Nucleus accumbens (tissue), 56 donors: ENCODE results near the gene MDK.
A peak's percentile ranks its signal among the peaks of the same experiment; 100 is the strongest.

Source experiments
- DNase-seq, 56 donors: peaks; one replicate each; lab custom pipeline; 2025; lab: John Stamatoyannopoulos, UW

The MDK gene

DNA sequence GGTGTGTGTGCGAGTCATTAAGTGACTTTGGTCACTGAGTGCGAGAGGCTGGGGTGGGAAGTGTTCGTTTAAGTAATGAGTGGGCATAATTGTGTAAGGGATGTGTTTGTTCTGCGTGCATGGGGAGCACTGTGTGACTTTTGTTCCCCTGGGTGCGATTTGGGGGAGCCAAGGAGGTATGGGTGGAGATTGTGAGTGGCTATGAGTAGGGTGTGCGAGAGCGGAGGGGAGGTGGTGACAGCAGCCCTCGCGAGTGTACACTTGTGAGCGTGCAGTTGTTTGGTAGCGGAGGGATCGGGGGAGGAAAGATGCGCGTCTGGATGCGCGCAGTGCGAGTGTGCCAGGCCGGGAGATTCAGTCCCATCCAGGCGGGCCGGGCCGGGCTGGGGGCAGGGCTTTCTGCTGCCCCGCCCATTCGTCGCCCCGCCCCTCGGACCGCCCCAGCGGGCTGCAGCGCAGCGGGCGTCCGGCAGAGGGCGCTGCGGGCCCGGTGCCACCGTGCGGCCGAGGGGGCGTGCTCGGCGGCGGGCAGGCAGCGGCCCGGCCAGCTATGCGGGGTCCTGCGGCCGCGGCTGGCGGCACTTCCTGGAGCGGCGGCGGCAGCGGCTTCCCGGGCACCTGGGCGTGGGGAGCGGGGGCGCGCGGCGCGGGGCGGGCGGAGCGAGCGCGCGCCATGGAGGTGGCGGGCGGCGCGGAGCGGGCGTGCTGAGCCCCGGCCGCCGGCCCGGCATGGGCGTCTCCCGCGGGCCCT is 34.4 kb upstream of the MDK start, which contains the start of gene DGKZ:
Gene DGKZ, plus strand, starts transcription at position 578 of the 751 bp plus-strand sequence. CDS start 197 bp downstream, outside the sequence.
- DNase-seq: peak in 55 of 56 donors; percentile 34 to 93 (median 77)

DNA sequence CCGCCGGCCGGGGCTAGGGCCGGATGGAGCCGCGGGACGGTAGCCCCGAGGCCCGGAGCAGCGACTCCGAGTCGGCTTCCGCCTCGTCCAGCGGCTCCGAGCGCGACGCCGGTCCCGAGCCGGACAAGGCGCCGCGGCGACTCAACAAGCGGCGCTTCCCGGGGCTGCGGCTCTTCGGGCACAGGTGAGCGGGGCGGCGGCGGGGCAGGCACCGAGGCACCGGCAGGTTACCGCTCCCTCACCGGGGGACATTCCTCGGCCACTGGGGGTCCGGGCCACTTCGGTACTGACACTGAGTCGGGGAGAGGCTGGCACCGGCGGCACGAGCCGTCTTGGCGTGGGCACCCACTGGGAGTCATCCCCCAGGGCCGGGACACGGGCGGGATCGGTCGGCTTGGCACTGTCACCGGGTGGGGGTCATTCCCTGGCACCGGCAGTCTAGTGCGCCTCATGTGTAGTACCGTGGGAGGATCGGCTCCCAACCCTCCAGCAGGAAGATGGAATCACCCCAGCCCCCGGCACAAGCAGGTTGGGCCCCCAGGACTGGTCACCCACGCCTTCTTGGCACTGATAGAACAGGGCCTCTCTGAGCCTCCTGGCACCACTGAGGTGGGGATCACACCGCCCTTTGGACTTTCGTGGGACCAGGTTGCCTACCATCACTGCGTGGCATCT is 33.7 kb upstream of the MDK start:
- peak in 2 of 56 donors; percentile 26 to 29 for DNase-seq

DNA sequence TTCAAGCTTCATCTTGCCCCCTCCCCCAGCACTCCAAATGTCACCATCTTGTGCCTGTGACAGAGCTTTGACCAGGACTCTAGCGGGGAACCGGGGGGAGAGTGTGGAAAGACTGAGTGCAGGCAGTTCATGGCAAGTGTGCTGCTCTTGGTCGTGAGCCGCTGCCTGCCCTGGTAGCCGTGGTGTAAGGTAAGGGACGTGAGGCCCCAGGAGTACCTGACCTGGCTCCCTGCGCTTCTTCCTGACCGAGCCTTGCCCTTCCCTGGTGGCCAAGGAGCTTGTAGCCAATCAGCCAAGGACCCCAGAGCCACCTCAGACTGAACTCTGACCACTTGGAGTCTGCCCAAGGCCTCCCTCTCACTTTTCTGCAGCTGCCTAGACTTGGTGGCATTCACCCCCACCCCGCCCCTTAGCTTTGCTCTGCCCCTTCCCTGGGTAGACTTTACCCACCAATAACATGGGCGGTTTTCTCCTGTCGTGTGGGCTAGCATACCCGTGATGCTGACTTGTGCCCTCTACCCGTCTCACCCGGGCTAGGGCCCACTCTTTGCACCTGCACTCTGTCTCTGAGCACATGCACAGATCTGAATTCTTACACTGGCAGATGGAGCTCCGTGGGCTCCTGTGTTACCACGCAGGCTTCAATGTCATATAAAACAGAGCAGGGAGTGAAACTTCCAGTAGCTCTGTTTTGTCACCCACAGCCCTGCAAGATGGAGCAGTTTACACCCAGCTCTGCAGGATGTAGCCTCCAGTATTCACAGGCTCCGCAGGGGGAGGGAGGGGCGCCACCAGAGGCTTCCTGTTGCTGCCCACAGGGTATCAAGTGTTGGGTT is 32.7 kb upstream of the MDK start:
- DNase-seq: peak in 17 of 56 donors; percentile 22 to 67 (median 42)

DNA sequence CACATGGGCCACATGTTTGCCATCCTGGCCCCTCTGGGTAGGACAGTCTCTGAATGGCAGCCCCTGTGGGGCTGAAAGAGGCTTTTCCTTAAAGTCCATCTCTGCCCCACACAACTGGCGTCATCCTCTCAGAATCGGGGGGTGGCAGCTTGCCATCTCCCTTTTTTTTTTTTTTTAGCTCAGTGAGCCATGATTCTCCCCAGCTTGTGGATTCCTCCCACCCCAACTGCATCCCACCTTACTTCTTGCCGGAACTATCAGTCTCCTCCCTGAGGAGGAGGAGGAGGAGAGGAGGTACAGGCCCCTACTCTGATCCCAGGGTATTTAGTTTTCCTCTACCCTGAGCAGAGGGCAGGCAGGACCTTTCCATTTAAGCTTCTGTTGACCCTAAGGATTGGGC is 30.8 kb upstream of the MDK start:
- DNase-seq: peak in 6 of 56 donors; percentile 21 to 48 (median 35)

DNA sequence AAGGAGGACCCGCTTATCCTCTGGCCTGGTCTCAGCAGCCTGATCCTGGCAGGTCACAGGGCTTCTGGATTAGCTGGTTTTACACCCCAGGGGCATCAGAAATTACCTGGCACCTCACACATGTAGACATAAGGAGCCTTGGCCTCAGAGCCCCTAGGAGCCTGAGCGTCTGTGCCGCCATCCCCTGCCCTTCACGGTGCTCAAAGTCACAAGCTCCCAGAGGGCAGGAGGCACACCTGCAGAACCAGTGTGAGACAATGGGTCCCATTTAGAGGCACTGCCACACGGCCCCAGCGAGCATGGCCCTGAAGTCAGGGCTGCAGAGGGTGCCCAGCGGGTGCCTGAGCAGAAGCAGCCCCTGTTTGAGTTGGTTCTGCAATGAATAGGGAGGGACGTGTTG is 30.3 kb upstream of the MDK start:
- DNase-seq: no peak

DNA sequence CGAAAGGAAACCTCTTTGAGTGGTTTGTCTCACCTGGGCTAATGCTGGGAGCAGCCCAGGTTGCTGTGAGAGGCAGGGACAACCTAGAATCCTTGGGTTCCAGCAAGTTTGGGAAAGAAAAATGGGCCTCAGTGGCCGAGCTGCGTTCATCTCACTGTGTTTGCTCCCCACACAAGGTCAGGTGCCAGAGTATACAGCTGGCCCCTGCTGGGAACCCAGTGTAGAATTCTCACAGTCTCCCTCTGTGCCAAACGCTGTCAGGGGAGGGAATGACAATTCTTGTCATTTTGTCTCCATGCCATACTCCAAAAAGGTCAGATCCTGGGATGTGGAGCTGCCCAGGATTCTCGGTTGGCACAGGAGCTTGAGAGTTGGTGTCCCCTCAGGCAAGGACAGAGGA is 29.9 kb upstream of the MDK start:
- no peak for DNase-seq

DNA sequence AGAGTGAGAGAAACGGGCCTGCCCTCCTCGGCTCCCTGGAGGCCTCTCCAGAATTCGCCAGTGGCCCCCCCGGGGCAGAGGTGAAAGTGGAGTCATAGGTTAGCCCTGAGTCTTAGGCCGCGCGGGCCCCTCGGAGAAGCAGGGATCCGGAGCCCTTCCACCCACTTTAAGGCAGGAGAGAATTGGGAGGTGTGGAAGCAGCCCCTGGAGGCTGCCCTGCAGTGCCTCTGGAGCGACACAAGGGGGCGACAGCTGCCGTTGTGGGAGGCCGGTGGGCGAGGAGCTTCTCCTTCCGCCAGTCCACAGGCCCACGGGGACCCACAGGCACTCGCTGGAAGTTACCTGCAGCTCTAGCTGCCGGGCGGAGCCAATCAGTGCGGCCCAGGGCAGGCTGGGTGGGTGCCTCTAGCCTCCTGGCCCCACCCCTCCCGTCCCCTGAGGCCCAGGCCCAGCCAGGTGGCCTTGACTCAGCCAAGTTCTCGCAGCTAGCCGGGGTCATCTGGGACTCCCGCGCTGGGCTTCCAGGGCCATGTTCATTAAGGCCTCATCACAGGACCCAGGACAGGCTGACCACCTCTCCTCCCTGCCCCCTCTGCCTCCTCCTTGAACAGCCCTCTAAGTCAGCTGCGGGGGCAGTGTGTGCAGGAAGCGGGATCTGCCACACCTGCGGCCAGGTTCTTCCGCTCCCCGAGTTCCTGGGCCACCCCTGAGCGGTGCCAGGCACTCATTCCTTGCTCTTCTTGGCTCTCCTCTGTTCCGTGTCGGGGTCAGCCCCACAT is 29.2 kb upstream of the MDK start:
- DNase-seq: peak in 19 of 56 donors; percentile 19 to 59 (median 31)

DNA sequence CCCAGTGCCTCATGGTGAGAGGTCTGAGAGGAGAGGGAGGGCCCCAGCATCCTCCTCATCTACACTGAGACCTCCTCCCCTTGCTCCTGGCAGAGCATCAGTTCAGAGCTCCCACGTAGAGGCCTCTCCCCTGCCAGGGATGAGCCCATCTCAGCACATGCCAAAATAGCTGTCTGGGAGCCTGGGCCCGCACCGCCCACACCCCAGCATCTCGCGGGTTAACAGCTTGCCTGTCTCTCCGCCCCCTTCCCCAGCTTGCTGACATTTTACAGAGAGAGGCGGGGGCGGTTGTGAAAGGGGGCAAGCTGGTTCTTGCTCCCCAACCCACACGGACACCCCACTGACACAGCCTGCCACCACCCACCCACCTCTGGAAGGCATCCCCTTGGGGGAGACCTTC is 27.8 kb upstream of the MDK start:
- peak in 19 of 56 donors; percentile 17 to 72 (median 37) for DNase-seq

DNA sequence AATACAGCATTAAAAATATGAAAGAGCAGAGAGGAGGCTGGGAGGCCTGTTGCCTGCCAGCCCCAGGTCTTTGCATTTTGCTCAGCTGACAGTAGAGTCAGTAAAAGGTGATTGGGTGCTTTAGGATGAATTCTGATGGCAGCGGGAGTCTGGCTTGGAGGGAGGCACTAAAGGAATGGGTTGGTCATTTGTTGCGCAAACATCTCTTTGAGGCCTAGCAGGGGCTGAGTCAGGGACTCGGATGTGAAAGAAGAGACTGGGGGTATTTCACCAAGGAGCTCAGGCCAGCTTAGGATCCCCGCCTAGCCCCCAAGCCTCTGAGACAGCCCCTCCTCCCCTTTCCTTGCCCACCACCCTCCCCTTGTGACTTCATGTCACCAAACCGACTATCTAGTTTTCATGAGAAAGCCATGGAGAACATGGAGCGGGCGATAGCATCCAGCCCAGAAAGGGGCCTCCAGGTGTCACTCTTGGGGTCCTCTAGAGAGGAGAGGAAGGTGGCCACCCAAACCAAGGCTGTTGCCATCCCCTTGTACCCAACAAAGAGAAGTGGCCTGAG is 24.5 kb upstream of the MDK start:
- no peak for DNase-seq

DNA sequence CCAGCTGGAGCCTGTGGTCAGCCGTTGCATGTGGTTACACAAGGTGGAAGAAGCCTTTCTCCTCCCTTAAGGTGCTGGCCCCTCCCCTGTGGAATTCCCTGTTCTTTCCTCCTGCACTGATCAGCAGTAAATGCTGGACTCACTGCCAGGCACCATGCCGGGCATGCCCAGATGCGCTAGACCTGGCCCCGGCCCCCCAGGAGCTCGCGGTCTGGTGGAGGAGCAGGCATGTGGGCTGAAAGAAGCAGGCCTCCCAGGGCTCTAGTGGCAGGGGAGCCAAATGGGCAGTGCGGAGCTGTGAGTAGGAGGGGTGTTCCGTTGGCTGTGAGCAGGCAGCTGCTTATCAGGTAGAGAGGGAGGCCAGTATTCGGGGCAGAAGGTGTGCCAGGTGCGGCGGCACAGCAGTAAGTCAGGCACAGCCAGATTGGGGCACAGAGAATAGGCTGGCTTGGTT is 24.0 kb upstream of the MDK start:
- no peak for DNase-seq

DNA sequence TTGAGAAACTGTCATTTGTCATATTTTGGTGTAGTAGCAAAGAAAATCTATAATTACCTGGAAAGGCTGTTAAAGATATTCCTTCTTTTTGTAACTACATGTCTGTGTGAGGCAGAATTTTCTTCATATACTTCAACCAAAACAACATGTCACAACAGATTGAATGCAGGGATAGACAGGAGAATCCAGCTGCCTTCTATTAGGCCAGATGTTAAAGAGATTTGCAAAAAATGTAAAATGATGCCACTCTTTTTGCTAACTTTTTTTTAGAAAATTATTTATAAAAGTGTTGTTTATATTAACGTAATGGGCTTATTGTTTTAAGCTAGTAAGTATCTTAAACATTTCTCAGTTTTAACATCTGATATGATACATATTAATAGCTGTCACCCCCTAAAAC is 21.5 kb upstream of the MDK start:
- DNase-seq: no peak

DNA sequence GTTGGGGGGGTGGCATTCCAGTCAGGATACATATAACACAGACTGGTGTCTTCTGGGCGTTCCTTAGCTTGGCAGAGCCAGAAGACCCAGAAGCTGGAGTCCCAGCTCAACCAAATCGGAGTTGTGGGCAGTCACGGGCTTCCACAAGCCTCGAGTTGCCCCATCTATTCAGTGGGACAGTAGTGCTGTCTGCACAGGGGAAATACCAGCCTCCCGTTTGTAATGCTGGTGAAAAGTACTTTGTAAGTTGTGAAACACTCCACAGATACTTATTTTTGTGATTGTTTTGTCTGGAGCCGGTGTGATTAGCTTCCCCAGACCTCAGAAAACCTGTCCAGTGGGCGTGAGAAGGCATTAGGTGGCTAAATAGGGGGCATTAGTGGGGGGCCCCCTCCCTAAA is 20.6 kb upstream of the MDK start:
- DNase-seq: no peak

DNA sequence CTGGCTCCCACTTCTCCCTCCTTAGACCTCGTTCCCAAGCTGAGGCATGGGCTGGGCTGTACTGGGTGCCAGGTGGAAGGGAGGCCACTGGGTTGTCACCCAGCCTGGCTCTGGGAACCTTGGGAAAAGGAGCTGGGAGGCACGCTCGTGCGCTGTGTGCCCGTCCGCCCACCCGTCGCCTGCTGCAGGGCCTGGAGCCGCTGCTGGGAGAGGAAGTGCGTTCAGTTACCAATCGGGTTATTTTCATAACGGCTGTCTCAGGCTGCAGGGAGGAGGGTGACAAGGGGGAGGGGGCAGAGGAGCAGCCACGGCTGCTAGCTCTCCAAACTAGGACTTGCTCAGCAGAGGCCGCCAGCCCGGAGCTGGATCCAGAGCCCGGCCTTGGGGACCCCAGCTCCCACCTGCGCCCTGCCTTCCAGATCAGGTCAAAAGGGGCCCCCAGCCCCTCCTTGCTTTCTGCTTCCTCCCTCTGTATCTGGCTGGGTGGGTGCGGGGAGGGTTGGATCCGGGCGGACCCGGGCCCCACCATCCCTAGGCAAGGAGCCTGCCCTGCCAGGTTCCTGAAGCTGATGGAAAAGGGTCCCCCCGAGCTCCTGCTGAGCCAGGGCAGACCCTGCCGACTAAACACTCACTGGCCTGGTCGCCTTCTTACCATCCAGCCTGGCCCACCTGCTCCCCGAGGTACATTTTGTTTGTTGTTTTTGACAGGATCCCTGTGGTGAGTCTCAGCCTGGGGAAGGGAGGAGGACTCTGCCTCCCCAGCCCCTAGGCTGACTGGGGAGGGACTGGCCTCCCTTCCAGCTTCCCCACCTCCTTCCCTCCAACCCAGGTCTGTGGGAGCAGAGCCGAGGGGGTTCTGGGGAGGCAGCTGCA is 19.9 kb upstream of the MDK start:
- peak in 39 of 56 donors; percentile 14 to 78 (median 47) for DNase-seq

DNA sequence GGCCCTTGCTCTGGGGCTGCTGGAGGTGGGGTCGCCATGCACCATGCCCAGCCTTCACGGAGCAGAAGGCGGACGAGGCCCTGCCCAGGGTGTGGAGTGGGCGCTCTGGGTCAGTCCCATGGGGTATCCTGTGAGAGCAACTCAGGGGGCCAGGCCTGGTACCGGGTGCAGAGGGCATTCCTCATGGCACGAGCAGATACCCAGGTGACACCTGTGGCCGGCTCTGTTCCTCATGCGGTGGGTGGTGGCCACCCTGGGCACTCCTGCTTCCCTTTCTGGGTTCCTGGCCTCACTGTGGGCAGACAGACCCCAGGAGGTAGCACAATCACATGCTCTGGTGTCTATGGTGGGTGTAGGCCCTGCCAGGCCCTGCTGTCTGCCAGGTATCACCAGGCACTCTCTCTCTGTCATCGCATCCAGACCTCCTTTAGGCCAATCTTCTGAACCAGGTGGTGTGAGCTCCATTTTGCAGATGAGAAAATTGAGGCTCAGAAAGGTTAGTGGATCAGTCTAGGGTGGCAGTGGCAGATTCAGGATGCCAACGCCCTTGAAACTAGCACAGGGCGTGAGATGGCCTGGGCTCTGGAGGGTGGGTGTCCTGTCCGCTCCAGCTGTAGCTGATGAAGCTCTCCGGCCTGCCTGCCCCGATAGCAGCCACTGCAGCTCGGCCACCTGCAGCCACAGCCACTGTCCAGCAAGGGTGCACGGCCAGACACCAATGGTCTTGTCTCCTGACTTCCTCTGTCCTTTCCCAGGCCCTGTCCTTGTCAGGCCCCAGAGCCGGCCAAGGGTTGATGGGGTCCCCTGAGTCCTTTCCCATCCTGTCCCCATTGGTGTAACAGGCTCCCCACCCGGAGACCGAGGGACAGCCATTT is 19.1 kb upstream of the MDK start:
- DNase-seq: peak in 1 of 56 donors; percentile 38

DNA sequence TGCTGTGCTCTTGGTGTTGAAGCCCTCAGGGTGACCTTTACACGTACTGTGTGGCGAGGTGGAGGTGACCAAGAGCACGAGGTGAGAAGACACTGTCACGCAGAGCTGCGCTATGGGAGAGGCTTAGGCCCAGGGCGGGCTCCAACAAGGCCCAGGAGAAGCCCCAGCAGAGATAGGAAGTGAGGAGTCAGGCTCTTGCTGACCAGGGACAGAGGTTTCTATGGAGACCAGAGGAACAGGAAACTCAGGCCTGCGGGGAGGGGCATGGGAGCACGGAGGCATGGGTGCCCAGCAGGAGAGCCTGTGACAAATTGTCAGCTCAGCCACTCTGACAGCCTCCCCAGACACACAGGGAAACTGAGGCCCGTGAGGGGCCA is 18.4 kb upstream of the MDK start:
- DNase-seq: peak in 30 of 56 donors; percentile 25 to 73 (median 48)

DNA sequence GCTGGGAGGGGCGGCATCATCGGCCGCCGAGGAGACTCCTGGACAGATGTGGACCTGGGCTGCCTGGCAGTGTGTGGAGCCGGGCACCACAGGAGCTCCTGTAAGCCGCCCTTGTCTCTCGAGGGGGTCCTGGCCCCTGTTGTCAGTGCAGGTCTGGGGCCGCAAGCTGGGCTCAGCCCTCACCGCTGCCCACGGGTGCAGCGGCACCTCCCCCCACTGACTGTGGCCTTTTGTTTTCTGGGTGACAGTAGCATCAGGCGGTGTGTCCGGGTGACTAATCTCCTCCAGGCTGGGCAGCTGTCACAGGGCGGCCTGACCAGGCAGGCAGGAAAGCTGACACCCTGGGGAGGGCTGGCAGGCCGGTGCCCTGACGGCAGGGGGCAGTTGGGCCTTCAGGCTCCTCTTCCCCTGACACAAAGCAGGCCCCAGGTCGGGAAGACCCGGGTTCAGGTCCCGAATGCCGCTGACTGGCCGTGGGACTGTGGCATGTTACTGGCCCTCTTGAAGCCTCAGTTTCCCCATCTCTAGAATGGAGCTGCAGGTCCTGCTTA is 17.9 kb upstream of the MDK start:
- peak in 49 of 56 donors; percentile 27 to 92 (median 72) for DNase-seq

DNA sequence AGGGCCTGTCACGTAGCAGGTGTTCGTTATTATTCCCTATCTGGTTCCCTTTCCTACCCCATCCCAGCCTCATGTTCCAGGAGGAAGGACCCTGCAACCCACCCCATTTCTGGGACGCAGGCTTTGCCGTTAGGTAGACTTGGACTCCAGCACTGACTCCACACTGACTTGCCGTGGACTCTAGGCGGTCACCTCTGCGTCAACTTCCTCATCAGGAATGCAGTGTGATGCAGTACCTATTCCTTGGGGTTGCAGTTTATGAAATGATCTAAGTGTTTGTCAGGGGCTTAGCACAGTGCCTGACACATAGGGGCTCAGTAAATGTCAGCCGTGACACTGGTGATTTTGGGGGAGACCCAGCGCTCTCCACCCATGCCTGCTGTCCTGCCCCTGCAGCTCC is 17.4 kb upstream of the MDK start:
- no peak for DNase-seq
